ENCODE results near the gene MPC2.

GRCh38 chr1:167879508-167879907 lies 57.4 kb downstream of the MPC2 start:
- TF ChIP-seq CTCF (IDR thresholded peaks at IDR 0.05) (no peak), POLR2A (IDR thresholded peaks at IDR 0.05) (no peak)

All from ovary (tissue), 3 donors.